A549 (cell line): Measurements from ENCODE around the gene SLC25A52. TPM values are rescaled to one million over a fixed set of nuclear protein-coding genes. Genes with fewer than 3 reads are reported as not detected.

Experiments
- ATAC-seq, 2 experiments: fragments of 200-7000 bp in 1 of 2; fragments of >200 bp in 1 of 2; cut with Nextera tagmentation in 1 of 2; cut with Tn5 transposase in 1 of 2; 3 replicates each; pipeline versions ENCODE4 v1.8.0 to v1.9.1; 2018 to 2020; ENCODE audit warnings: mild to moderate bottlenecking in 1 of 2, moderate library complexity in 1 of 2
- CTCF ChIA-PET: fragments of 300-600 bp; sonication (Branson Sonifier 250); formaldehyde crosslinking; extraction: SDS; loops from one replicate; lab custom pipeline; 2021; ENCODE audit warnings: antibody characterized with exemption, inconsistent platforms; lab: Yijun Ruan, JAX
- POLR2A ChIA-PET: fragments of 350-600 bp; formaldehyde crosslinking; extraction: SDS; loops from one replicate; lab custom pipeline; 2021; ENCODE audit warnings: antibody characterized with exemption, inconsistent platforms; lab: Yijun Ruan, JAX
- DNase-seq, 2 experiments: peaks; one replicate each; pipeline versions ENCODE4 v3.0.0 to v3.0.0-alpha.2; 2011 to 2016; ENCODE audit warnings: low read depth in 1 of 2, low spot score in 1 of 2
- FAIRE-seq: peaks from 2 replicates; lab custom pipeline; 2011; peaks lifted over from hg19 to GRCh38; lab: Jason Lieb, UNC
- H3K27ac ChIP-seq, 2 experiments: fragments of >200 bp; sonication (Bioruptor Twin); formaldehyde crosslinking; 3 replicates each; pipeline ENCODE4 v1.5.1; 2016 to 2017
- H3K4me1 ChIP-seq: fragments of >200 bp; sonication (Bioruptor Twin); formaldehyde crosslinking; 3 replicates; pipeline ENCODE4 v1.6.1; 2016
- H3K4me2 ChIP-seq: fragments of >200 bp; sonication (Bioruptor Twin); formaldehyde crosslinking; 3 replicates; pipeline ENCODE4 v1.6.1; 2016
- H3K4me3 ChIP-seq: fragments of >200 bp; sonication (Bioruptor Twin); formaldehyde crosslinking; 3 replicates; pipeline ENCODE4 v1.5.1; 2016
- H3K9me3 ChIP-seq: fragments of >200 bp; sonication (Bioruptor Twin); formaldehyde crosslinking; 3 replicates; pipeline ENCODE4 v1.6.1; 2016
- BCL3 ChIP-seq: fragments of >200 bp; sonication (Bioruptor Twin); formaldehyde crosslinking; IDR thresholded peaks from 3 replicates; pipeline ENCODE4 v1.6.1; 2016
- BHLHE40 ChIP-seq: IDR thresholded peaks from 2 replicates; pipeline ENCODE4 v1.6.1; 2012; ENCODE audit warnings: low read depth, low read length, inconsistent platforms
- CBX8 ChIP-seq: fragments of 200-600 bp; sonication (generic); IDR thresholded peaks from 2 replicates; pipeline ENCODE4 v1.6.1; 2016
- CHD2 ChIP-seq: fragments of 150-350 bp; IDR thresholded peaks from 2 replicates; pipeline ENCODE4 v1.6.1; 2014; ENCODE audit warnings: low read length; ENCODE audit not compliant: partially characterized antibody
- CHD4 ChIP-seq: fragments of 200-600 bp; sonication (generic); IDR thresholded peaks from 2 replicates; pipeline ENCODE4 v1.6.1; 2016; ENCODE audit warnings: antibody characterized with exemption, mild to moderate bottlenecking, borderline replicate concordance
- CTCF ChIP-seq: fragments of >200 bp; sonication (Bioruptor Twin); formaldehyde crosslinking; IDR thresholded peaks from 3 replicates; pipeline ENCODE4 v1.5.1; 2016
- E2F6 ChIP-seq: IDR thresholded peaks from 2 replicates; pipeline ENCODE4 v1.6.1; 2012; ENCODE audit warnings: low read depth, borderline replicate concordance
- EHF ChIP-seq: fragments of 250-450 bp; sonication (Bioruptor Pico); IDR thresholded peaks from 2 replicates; pipeline ENCODE4 v1.5.0; 2020; ENCODE audit warnings: mild to moderate bottlenecking
- FOSB ChIP-seq: fragments of 250-450 bp; sonication (Bioruptor Pico); IDR thresholded peaks from 2 replicates; pipeline ENCODE4 v1.5.0; 2020; ENCODE audit warnings: mild to moderate bottlenecking, moderate library complexity
- FOSL2 ChIP-seq, 2 experiments: fragments of 450-650 bp in 1 of 2; fragments of >200 bp in 1 of 2; sonication (Bioruptor Twin) in 1 of 2; formaldehyde crosslinking; IDR thresholded peaks; 2 replicates each; pipeline versions ENCODE4 v1.5.0 to v1.6.1; 2016 to 2020; ENCODE audit warnings: mild to moderate bottlenecking in 1 of 2, moderate library complexity in 1 of 2
- FOXS1 ChIP-seq: fragments of 250-450 bp; sonication (Bioruptor Pico); IDR thresholded peaks from 2 replicates; pipeline ENCODE4 v1.5.0; 2020; ENCODE audit warnings: mild to moderate bottlenecking, moderate library complexity
- GATA3 ChIP-seq: IDR thresholded peaks from 2 replicates; pipeline ENCODE4 v1.6.1; 2012; ENCODE audit warnings: borderline replicate concordance
- HEYL ChIP-seq: fragments of 250-450 bp; sonication (Bioruptor Pico); IDR thresholded peaks from 2 replicates; pipeline ENCODE4 v1.8.0; 2021; ENCODE audit warnings: mild to moderate bottlenecking, moderate library complexity
- HMGXB4 ChIP-seq: fragments of 250-450 bp; sonication (Bioruptor Pico); IDR thresholded peaks from 2 replicates; pipeline ENCODE4 v1.5.0; 2021; ENCODE audit warnings: mild to moderate bottlenecking, moderate library complexity, borderline replicate concordance
- JUN ChIP-seq, 2 experiments: fragments of >200 bp; sonication (Bioruptor Twin); formaldehyde crosslinking; IDR thresholded peaks; 2 replicates in 1 of 2; 3 replicates in 1 of 2; pipeline ENCODE4 v1.6.1; 2016 to 2017
- JUNB ChIP-seq: fragments of >200 bp; sonication (Bioruptor Twin); formaldehyde crosslinking; IDR thresholded peaks from 2 replicates; pipeline ENCODE4 v1.6.1; 2016
- KDM1A ChIP-seq: fragments of 200-600 bp; sonication (generic); IDR thresholded peaks from 2 replicates; pipeline ENCODE4 v1.6.1; 2016; ENCODE audit warnings: low read depth, mild to moderate bottlenecking
- MAFK ChIP-seq: fragments of 450-650 bp; IDR thresholded peaks from 2 replicates; pipeline ENCODE4 v1.6.1; 2014; ENCODE audit not compliant: partially characterized antibody
- MAX ChIP-seq: IDR thresholded peaks from 2 replicates; pipeline ENCODE4 v1.6.1; 2012
- MYC ChIP-seq: IDR thresholded peaks from 2 replicates; pipeline ENCODE4 v1.6.1; 2012; ENCODE audit warnings: mild to moderate bottlenecking, inconsistent platforms, low read length, improper control_type of control experiment, borderline replicate concordance
- NR3C1 ChIP-seq: fragments of >200 bp; sonication (Bioruptor Twin); formaldehyde crosslinking; IDR thresholded peaks from 3 replicates; pipeline ENCODE4 v1.6.1; 2017
- PHF8 ChIP-seq: fragments of 200-600 bp; sonication (generic); IDR thresholded peaks from 2 replicates; pipeline ENCODE4 v1.6.1; 2016; ENCODE audit warnings: low read depth, mild to moderate bottlenecking, antibody characterized with exemption, moderate library complexity, borderline replicate concordance
- POLR2AphosphoS2 ChIP-seq: conservative IDR thresholded peaks from 2 replicates; pipeline ENCODE4 v1.6.1; 2012; ENCODE audit warnings: low read length, improper control_type of control experiment, inconsistent platforms
- RAD21 ChIP-seq, 2 experiments: fragments of >200 bp in 1 of 2; sonication (Bioruptor Twin) in 1 of 2; formaldehyde crosslinking in 1 of 2; IDR thresholded peaks in 1 of 2; conservative IDR thresholded peaks in 1 of 2; 2 replicates in 1 of 2; 3 replicates in 1 of 2; pipeline ENCODE4 v1.6.1; 2012 to 2018; ENCODE audit warnings: inconsistent platforms in 1 of 2
- RARB ChIP-seq: fragments of 250-450 bp; sonication (Bioruptor Pico); IDR thresholded peaks from 2 replicates; pipeline ENCODE4 v1.8.0; 2021; ENCODE audit warnings: mild to moderate bottlenecking, moderate library complexity
- RCOR1 ChIP-seq: fragments of 150-350 bp; IDR thresholded peaks from 2 replicates; pipeline ENCODE4 v1.6.1; 2014; ENCODE audit warnings: antibody characterized with exemption, low read length, low read depth
- TP53 ChIP-seq: fragments of 250-450 bp; sonication (Bioruptor Pico); IDR thresholded peaks from 2 replicates; pipeline ENCODE4 v1.5.0; 2021; ENCODE audit warnings: mild to moderate bottlenecking, moderate library complexity
- ZC3H11A ChIP-seq: fragments of 450-650 bp; IDR thresholded peaks from 2 replicates; pipeline ENCODE4 v1.6.1; 2014; ENCODE audit warnings: antibody characterized with exemption, mild to moderate bottlenecking
- ZFP36 ChIP-seq: fragments of 450-650 bp; IDR thresholded peaks from 2 replicates; pipeline ENCODE4 v1.6.1; 2014; ENCODE audit warnings: borderline replicate concordance; ENCODE audit not compliant: partially characterized antibody
- ZSCAN20 ChIP-seq: fragments of 250-450 bp; sonication (Bioruptor Pico); IDR thresholded peaks from 2 replicates; pipeline ENCODE4 v1.8.0; 2022; ENCODE audit warnings: mild to moderate bottlenecking, moderate library complexity
- WGBS: methylation state at CpG from one replicate; pipeline ENCODE4 v1.1.6; 2017; ENCODE audit errors: missing lambda C conversion rate; 5-methylcytosine and 5-hydroxymethylcytosine counted together
- polyA plus RNA-seq, 4 experiments: library from polyadenylated mRNA; depleted of rRNA in 3 of 4; stranded (reverse); fragments of >200 nt; fragmentation: RNase III in 1 of 4; extraction: RNeasy Plus Mini Kit Qiagen cat#74134 plus additional on column Dnase treatment in 1 of 4; gene quantifications; 2 replicates in 3 of 4; 3 replicates in 1 of 4; pipeline ENCODE4 v1.2.3, GENCODE V29; 2011 to 2017

Gene SLC25A52
- polyA plus RNA-seq, 2 of the 4 experiments (the other 2 are of a cell fraction) = 0.10 TPM; not detected in 1

- TF ChIP-seq RAD21 (conservative IDR thresholded peaks at IDR 0.05 in 1 of 2, IDR thresholded peaks at IDR 0.05 in 1 of 2) = no peak
- no peak for TF ChIP-seq CHD2
- TF ChIP-seq JUN (IDR thresholded peaks at IDR 0.05) = no peak
- no peak for TF ChIP-seq RARB (CRISPR knock-in tag)
- TF ChIP-seq MYC = no peak
- TF ChIP-seq ZC3H11A = no peak
- TF ChIP-seq HMGXB4 (CRISPR knock-in tag) = no peak
- TF ChIP-seq CTCF = no peak
- no peak for TF ChIP-seq RCOR1
- TF ChIP-seq PHF8 = no peak
- no peak for TF ChIP-seq NR3C1
- TF ChIP-seq EHF (CRISPR knock-in tag) = no peak
- no peak for TF ChIP-seq GATA3
- Histone ChIP-seq H3K9me3 (no peaks in the 10 kb centered on the region), H3K4me3 (no peak overlapping the region), H3K4me2 (no peak overlapping the region), H3K27ac (no peak overlapping the region), H3K4me1 (no peaks in the 10 kb centered on the region)
- 21% methylated on average over 2 of the region's 2 CpGs for WGBS
- DNase-seq = no peak
- CTCF ChIA-PET = no interaction called here
- ATAC-seq = no peak
- POLR2A ChIA-PET = no interaction called here
- no peak for FAIRE-seq
Observed at GRCh38 chr18:31798399-31798798, 37.7 kb upstream of the SLC25A52 start.

GRCh38 chr18:31795747-31796146, 35.1 kb upstream of the SLC25A52 start:
- Histone ChIP-seq H3K4me2 (no peak overlapping the region), H3K9me3 (no peaks in the 10 kb centered on the region), H3K27ac (no peak overlapping the region), H3K4me3 (no peak overlapping the region), H3K4me1 (no peaks in the 10 kb centered on the region)
- ChIA-PET POLR2A (no interaction called here), CTCF (no interaction called here)
- ATAC-seq (no peak), DNase-seq (no peak), FAIRE-seq (no peak)
- TF ChIP-seq HEYL (CRISPR knock-in tag) (no peak), RCOR1 (no peak), TP53 (CRISPR knock-in tag) (no peak), E2F6 (no peak), MAX (no peak), FOXS1 (CRISPR knock-in tag) (no peak), FOSB (CRISPR knock-in tag) (no peak)
- 30% methylated on average over 2 of the region's 2 CpGs for WGBS

GRCh38 chr18:31793531-31793930, 32.9 kb upstream of the SLC25A52 start:
- no peak overlapping the region for H3K27ac ChIP-seq
- no peak for FAIRE-seq
- no peak for DNase-seq
- no peak overlapping the region for H3K4me2 ChIP-seq
- TF ChIP-seq POLR2AphosphoS2 (no peak), CHD4 (no peak), BHLHE40 (no peak), ZSCAN20 (CRISPR knock-in tag) (no peak), MYC (no peak), ZFP36 (no peak), FOSL2 (IDR thresholded peaks at IDR 0.05) (no peak), FOSL2 (CRISPR knock-in tag; IDR thresholded peaks at IDR 0.05) (no peak), JUNB (no peak), KDM1A (no peak), EHF (CRISPR knock-in tag) (no peak), FOXS1 (CRISPR knock-in tag) (no peak), CBX8 (no peak), E2F6 (no peak), BCL3 (no peak), MAFK (no peak)
- TF ChIP-seq, all 56 proteins: peak for 0
- ChIA-PET POLR2A (no interaction called here), CTCF (no interaction called here)
- H3K4me3 ChIP-seq = no peak overlapping the region
- H3K4me1 ChIP-seq = no peaks in the 10 kb centered on the region
- H3K9me3 ChIP-seq = no peaks in the 10 kb centered on the region
- no peak for ATAC-seq
